Gastrocnemius medialis (tissue), 4 donors: ENCODE data around the gene MCFD2. TPM values are rescaled to one million over a fixed set of nuclear protein-coding genes. Genes with fewer than 3 reads are reported as not detected.
A peak's percentile ranks its signal among the peaks of the same experiment; 100 is the strongest.

Experiments
- ATAC-seq, 2 donors: fragments of 150-250 bp; one replicate each; pipeline ENCODE4 v1.9.1; 2016
- DNase-seq, 2 donors: peaks; one replicate each; pipeline ENCODE4 v3.0.0-alpha.2; 2019
- H3K27ac ChIP-seq, 4 donors: fragments of 200-600 bp; sonication (generic); 1 replicate in 1 of 4; 2 replicates in 3 of 4; pipeline ENCODE4 v1.5.1; 2016 to 2018; ENCODE audit warnings: mild to moderate bottlenecking in 2 of 4, moderate library complexity in 1 of 4
- H3K27me3 ChIP-seq, 3 donors: fragments of 200-600 bp; sonication (generic) in 2 of 3; 1 replicate in 1 of 3; 2 replicates in 2 of 3; pipeline versions ENCODE4 v1.5.1 to v1.6.0; 2016 to 2019; ENCODE audit warnings: mild to moderate bottlenecking in 1 of 3, moderate library complexity in 1 of 3
- H3K36me3 ChIP-seq, 2 donors: fragments of 200-600 bp; sonication (generic) in 1 of 2; one replicate each; pipeline ENCODE4 v1.5.1; 2017 to 2018
- H3K4me1 ChIP-seq, 2 donors: fragments of 200-600 bp; sonication (generic) in 1 of 2; one replicate each; pipeline ENCODE4 v1.5.1; 2016 to 2017; ENCODE audit warnings: mild to moderate bottlenecking in 2 of 2
- H3K4me3 ChIP-seq, 4 donors: fragments of 200-600 bp; sonication (generic) in 3 of 4; 1 replicate in 1 of 4; 2 replicates in 3 of 4; pipeline ENCODE4 v1.5.1; 2016 to 2019; ENCODE audit warnings: mild to moderate bottlenecking in 2 of 4
- H3K9me3 ChIP-seq, 3 donors: fragments of 200-600 bp; sonication (generic) in 2 of 3; 1 replicate in 1 of 3; 2 replicates in 2 of 3; pipeline ENCODE4 v1.5.1; 2016 to 2019
- POLR2A ChIP-seq, 2 donors: fragments of 450-650 bp; IDR thresholded peaks; one replicate each; pipeline ENCODE4 v1.6.1; 2017; ENCODE audit warnings: antibody characterized with exemption in 2 of 2, mild to moderate bottlenecking in 2 of 2, moderate library complexity in 2 of 2
- in situ Hi-C, 4 donors: fragments of 200-750 bp; cut with MboI; loops; one replicate each; pipeline versions ENCODE4 v1.15.0 to v1.8.0; 2017; ENCODE audit warnings: low sequenced_read_pairs in 4 of 4
- intact Hi-C: fragments of 100-400 bp; cut with DNase I; formaldehyde crosslinking; loops from one replicate; pipeline ENCODE4 v1.15.1; 2023; ENCODE audit warnings: low total_unique reads
- total RNA-seq, 4 donors: library from RNA; depleted of rRNA; stranded (reverse); fragments of >200 nt; gene quantifications; one replicate each; pipeline versions ENCODE4 v1.1.0 to v1.2.3, GENCODE V29; 2016
- TF ChIP-seq, protein P1 (sequence below), 5 experiments: fragments of 450-650 bp in 3 of 5; fragments of 200-600 bp in 2 of 5; sonication (generic) in 2 of 5; IDR thresholded peaks in 4 of 5; conservative IDR thresholded peaks in 1 of 5; 1 replicate in 4 of 5; 2 replicates in 1 of 5; pipeline ENCODE4 v1.5.1; 2016 to 2019; ENCODE audit warnings: antibody characterized with exemption in 5 of 5, mild to moderate bottlenecking in 3 of 5, moderate library complexity in 3 of 5

Gene MCFD2
- total RNA-seq, 4 donors from 2014 or later: 87.9 to 182 (median 106) TPM

DNA sequence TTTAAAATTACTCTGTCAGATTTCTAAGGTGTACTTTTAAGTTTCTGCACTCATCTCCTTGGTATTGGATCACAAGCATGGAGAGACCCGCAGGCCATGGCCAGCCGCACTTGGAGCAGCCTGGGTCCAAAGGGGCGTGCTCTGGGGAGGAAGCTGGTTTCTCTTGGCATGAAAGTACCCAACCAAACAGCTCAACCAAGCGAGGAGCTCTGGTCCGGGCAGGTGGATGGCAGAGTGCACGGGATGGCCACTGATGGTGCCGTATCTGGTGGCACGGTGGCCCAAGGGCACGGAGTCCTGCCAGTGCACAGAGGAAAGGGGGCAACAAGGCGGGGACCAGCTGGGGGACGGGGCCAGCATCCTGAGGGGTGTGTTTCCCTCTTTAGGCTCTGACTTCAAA, 32.2 kb upstream of the MCFD2 start:
- ATAC-seq (no peak), DNase-seq (no peak)
- TF ChIP-seq, protein P1, sequence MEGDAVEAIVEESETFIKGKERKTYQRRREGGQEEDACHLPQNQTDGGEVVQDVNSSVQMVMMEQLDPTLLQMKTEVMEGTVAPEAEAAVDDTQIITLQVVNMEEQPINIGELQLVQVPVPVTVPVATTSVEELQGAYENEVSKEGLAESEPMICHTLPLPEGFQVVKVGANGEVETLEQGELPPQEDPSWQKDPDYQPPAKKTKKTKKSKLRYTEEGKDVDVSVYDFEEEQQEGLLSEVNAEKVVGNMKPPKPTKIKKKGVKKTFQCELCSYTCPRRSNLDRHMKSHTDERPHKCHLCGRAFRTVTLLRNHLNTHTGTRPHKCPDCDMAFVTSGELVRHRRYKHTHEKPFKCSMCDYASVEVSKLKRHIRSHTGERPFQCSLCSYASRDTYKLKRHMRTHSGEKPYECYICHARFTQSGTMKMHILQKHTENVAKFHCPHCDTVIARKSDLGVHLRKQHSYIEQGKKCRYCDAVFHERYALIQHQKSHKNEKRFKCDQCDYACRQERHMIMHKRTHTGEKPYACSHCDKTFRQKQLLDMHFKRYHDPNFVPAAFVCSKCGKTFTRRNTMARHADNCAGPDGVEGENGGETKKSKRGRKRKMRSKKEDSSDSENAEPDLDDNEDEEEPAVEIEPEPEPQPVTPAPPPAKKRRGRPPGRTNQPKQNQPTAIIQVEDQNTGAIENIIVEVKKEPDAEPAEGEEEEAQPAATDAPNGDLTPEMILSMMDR (IDR thresholded peaks at IDR 0.05 in 4 of 5, conservative IDR thresholded peaks at IDR 0.05 in 1 of 5): no peak
- TF ChIP-seq POLR2A (IDR thresholded peaks at IDR 0.05): no peak
- Histone ChIP-seq H3K9me3 (no peaks in the 10 kb centered on the region), H3K4me1 (no peaks in the 10 kb centered on the region), H3K27me3 (no peaks in the 10 kb centered on the region), H3K27ac (no peak overlapping the region), H3K36me3 (no peaks in the 10 kb centered on the region), H3K4me3 (no peak overlapping the region)
- intact Hi-C loops (no loop called here), in situ Hi-C loops (no loop called here)

DNA sequence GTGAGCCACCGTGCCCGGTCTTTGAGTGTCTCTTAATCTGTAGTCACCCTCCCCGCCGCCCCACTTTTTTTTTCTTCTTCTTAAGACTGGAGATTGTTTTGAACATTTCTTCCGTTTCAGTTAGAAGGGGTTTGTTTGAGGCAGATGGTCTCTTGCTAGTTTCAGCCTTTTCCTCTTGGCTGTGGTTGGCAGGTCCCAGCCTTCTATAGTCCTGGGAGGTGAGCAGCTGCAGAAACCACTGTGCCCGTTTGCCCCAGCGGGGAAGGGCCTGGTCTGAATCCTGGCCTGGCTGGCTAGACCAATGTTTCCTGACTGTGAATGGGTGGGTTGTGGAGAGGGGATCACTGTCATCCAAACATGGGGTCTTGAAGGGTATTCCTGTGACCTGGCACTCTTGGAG, 30.1 kb upstream of the MCFD2 start:
- no peaks in the 10 kb centered on the region for H3K27me3 ChIP-seq
- ATAC-seq (no peak), DNase-seq (no peak)
- no peaks in the 10 kb centered on the region for H3K9me3 ChIP-seq
- peaks cover 0 to 9% of the 10 kb centered on the region in 2 donors for H3K4me1 ChIP-seq
- in situ Hi-C loops (no loop called here), intact Hi-C loops (no loop called here)
- no peak overlapping the region for H3K4me3 ChIP-seq
- H3K36me3 ChIP-seq: no peaks in the 10 kb centered on the region
- no peak overlapping the region for H3K27ac ChIP-seq
- TF ChIP-seq, protein P1 (IDR thresholded peaks at IDR 0.05 in 4 of 5, conservative IDR thresholded peaks at IDR 0.05 in 1 of 5): no peak
- no peak for TF ChIP-seq POLR2A (IDR thresholded peaks at IDR 0.05)

GRCh38 chr2:46943881-46944798, 28.5 kb upstream of the MCFD2 start:
- in situ Hi-C loops (no loop called here), intact Hi-C loops (no loop called here)
- Histone ChIP-seq H3K36me3 (no peaks in the 10 kb centered on the region), H3K27ac (peak overlapping the region in 1 of 4 donors; percentile 92), H3K4me3 (no peak overlapping the region), H3K9me3 (no peaks in the 10 kb centered on the region), H3K4me1 (peaks cover 7 to 20% of the 10 kb centered on the region in 2 donors), H3K27me3 (no peaks in the 10 kb centered on the region)
- ATAC-seq (no peak), DNase-seq (no peak)
- TF ChIP-seq, protein P1 (IDR thresholded peaks at IDR 0.05 in 4 of 5, conservative IDR thresholded peaks at IDR 0.05 in 1 of 5): no peak
- no peak for TF ChIP-seq POLR2A (IDR thresholded peaks at IDR 0.05)

GRCh38 chr2:46942891-46943626, 27.5 kb upstream of the MCFD2 start:
- H3K36me3 ChIP-seq: no peaks in the 10 kb centered on the region
- peak overlapping the region in 1 of 4 donors; percentile 92 for H3K27ac ChIP-seq
- intact Hi-C loops: no loop called here
- H3K4me3 ChIP-seq: peak overlapping the region; percentile 73 to 99 (median 84)
- H3K27me3 ChIP-seq: no peaks in the 10 kb centered on the region
- no peaks in the 10 kb centered on the region for H3K9me3 ChIP-seq
- ATAC-seq (no peak), DNase-seq (no peak)
- in situ Hi-C loops: no loop called here
- H3K4me1 ChIP-seq: peaks cover 7 to 20% of the 10 kb centered on the region in 2 donors
- TF ChIP-seq, protein P1 (IDR thresholded peaks at IDR 0.05 in 4 of 5, conservative IDR thresholded peaks at IDR 0.05 in 1 of 5): no peak
- no peak for TF ChIP-seq POLR2A (IDR thresholded peaks at IDR 0.05)
